Stimulated activated CD4-positive, alpha-beta T cell treated with anti-CD3 and anti-CD28 coated beads, Interleukin-2, amount 100 ng/mL, for 24 hours (primary cell): Measurements from ENCODE around the gene RANGRF.
"Not testable (repeated sequence)": the region's sequence is repeated elsewhere in the genome, so short reads cannot be mapped to it uniquely, and the experiment has no call there.

Experiments
- DNase-seq, 2 donors: peaks; one replicate each; pipeline ENCODE4 v3.0.0-alpha.2; 2020

The RANGRF gene

GRCh38 chr17:8288336-8289102 is at the start of gene RANGRF:
TSS of gene RANGRF (plus strand) at chr17:8288670. CDS start at chr17:8288789, 119 bp downstream.
- peak; percentile 88 to 89 for DNase-seq

GRCh38 chr17:8243827-8244226 is 44.6 kb upstream of the RANGRF start:
- DNase-seq: no peak

- DNase-seq: no peak
These were observed 43.7 kb upstream of the RANGRF start for GRCh38 chr17:8244768-8245167.

- peak; percentile 97 to 99 for DNase-seq
These were observed 39.5 kb upstream of the RANGRF start, which contains the start of gene PFAS for GRCh38 chr17:8248751-8249607. TSS of gene PFAS (plus strand) at chr17:8249289. CDS start at chr17:8253938, 4,649 bp downstream.

GRCh38 chr17:8249621-8250500 is 38.6 kb upstream of the RANGRF start:
- DNase-seq: no peak

- not testable (repeated sequence) for DNase-seq
These were observed 37.1 kb upstream of the RANGRF start for GRCh38 chr17:8251411-8251810.

- no peak for DNase-seq
These were observed 34.7 kb upstream of the RANGRF start for GRCh38 chr17:8253801-8254200.

GRCh38 chr17:8254881-8255280 is 33.6 kb upstream of the RANGRF start:
- DNase-seq: no peak

- no peak for DNase-seq
These were observed 33.0 kb upstream of the RANGRF start for GRCh38 chr17:8255499-8255898.

- no peak for DNase-seq
These were observed 32.2 kb upstream of the RANGRF start for GRCh38 chr17:8256291-8256690.

- no peak for DNase-seq
These were observed 31.8 kb upstream of the RANGRF start for GRCh38 chr17:8256691-8257090.

- DNase-seq: no peak
These were observed 30.7 kb upstream of the RANGRF start for GRCh38 chr17:8257801-8258200.

GRCh38 chr17:8264320-8264719 is 24.1 kb upstream of the RANGRF start:
- no peak for DNase-seq

GRCh38 chr17:8264836-8265542 is 23.5 kb upstream of the RANGRF start:
- DNase-seq: no peak

GRCh38 chr17:8266648-8267479 is 21.6 kb upstream of the RANGRF start:
- DNase-seq: no peak

GRCh38 chr17:8267480-8268147 is 20.9 kb upstream of the RANGRF start:
- DNase-seq: no peak

GRCh38 chr17:8268550-8269298 is 19.7 kb upstream of the RANGRF start:
- DNase-seq: no peak

- DNase-seq: no peak
These were observed 16.0 kb upstream of the RANGRF start for GRCh38 chr17:8272421-8272820.

- no peak for DNase-seq
These were observed 14.5 kb upstream of the RANGRF start for GRCh38 chr17:8273884-8274444.

GRCh38 chr17:8274816-8275215 is 13.7 kb upstream of the RANGRF start:
- no peak for DNase-seq
